GM12891 (cell line): ENCODE results near the gene KCNE4.

ENCODE experiments used
- DNase-seq: peaks from one replicate; pipeline ENCODE4 v3.0.0; 2011; ENCODE audit warnings: low spot score; ENCODE audit not compliant: insufficient read length
- FAIRE-seq: peaks from 2 replicates; lab custom pipeline; 2011; peaks lifted over from hg19 to GRCh38; lab: Jason Lieb, UNC
- PAX5 ChIP-seq: IDR thresholded peaks from 2 replicates; pipeline ENCODE4 v1.6.1; 2011; ENCODE audit warnings: low read length, moderate library complexity, mild to moderate bottlenecking; ENCODE audit not compliant: insufficient read depth, severe bottlenecking
- POLR2A ChIP-seq: IDR thresholded peaks from 2 replicates; pipeline ENCODE4 v1.6.1; 2011; ENCODE audit warnings: low read depth, low read length, control low read depth
- POLR2AphosphoS5 ChIP-seq: IDR thresholded peaks from 2 replicates; pipeline ENCODE4 v1.6.1; 2011; ENCODE audit warnings: low read depth, low read length, control low read depth
- POU2F2 ChIP-seq: IDR thresholded peaks from 2 replicates; pipeline ENCODE4 v1.6.1; 2011; ENCODE audit warnings: low read depth, mild to moderate bottlenecking, control low read depth, low read length, moderate library complexity
- SPI1 ChIP-seq: IDR thresholded peaks from 2 replicates; pipeline ENCODE4 v1.6.1; 2011; ENCODE audit warnings: low read depth, low read length, control low read depth
- TAF1 ChIP-seq: IDR thresholded peaks from 2 replicates; pipeline ENCODE4 v1.6.1; 2011; ENCODE audit warnings: low read depth, low read length, control low read depth

KCNE4 gene

DNA sequence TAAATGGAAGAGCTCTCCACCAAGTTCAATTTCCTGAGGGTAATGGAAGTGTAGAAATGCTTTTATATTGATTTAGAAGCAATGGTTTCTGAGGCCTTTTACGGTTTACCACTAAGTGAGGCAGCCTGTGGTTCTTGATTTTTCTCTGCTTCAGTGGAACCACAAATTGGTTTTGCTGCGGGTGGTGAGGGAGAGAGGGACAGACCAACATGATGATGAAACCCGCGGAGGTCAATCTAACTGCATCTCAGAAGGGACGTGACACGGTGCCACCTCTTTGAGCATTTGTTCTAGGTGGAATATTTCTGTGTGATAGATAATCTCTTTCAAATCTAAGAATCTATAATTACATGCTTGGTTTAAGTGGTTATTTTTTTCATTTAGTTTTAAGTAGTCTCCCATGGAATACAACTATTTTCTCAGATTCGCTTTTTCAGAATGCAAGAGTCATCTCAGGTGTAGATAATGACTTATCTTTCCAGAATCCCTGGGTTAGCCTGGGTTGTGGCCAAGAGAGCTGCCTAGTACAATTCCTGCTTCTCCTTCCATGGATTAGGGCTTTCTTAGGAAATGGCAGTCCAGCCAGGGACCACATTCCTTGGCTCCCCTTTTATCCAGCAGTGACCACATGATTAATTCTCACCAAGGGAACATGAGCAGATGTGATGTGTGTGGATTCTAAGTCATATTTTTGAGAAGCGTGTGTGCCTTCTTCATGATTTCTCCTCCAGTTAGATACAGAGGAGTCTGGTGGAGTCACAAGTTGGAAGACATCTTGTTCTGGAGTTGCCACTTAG, 52.5 kb downstream of the KCNE4 start:
- no peak for FAIRE-seq
- no peak for DNase-seq
- no peak for TF ChIP-seq TAF1
- no peak for TF ChIP-seq POLR2A
- no peak for TF ChIP-seq SPI1
- no peak for TF ChIP-seq PAX5
- no peak for TF ChIP-seq POU2F2
- TF ChIP-seq POLR2AphosphoS5 = no peak
